Epithelial cell of esophagus (primary cell): ENCODE results near the gene MYO9B.

Source experiments
- DNase-seq: peaks from one replicate; pipeline ENCODE4 v3.0.0; 2010; ENCODE audit warnings: low read depth
- H3K4me3 ChIP-seq: 2 replicates; pipeline ENCODE4 v1.5.1; 2011; ENCODE audit warnings: mild to moderate bottlenecking, low read length, control low read depth
- TF ChIP-seq, protein P1 (sequence below): IDR thresholded peaks from 2 replicates; pipeline ENCODE4 v1.5.1; 2011; ENCODE audit warnings: low read depth, mild to moderate bottlenecking, low read length, control low read depth, inconsistent platforms; ENCODE audit not compliant: insufficient read depth; ENCODE audit errors: missing control alignments

MYO9B gene

DNA sequence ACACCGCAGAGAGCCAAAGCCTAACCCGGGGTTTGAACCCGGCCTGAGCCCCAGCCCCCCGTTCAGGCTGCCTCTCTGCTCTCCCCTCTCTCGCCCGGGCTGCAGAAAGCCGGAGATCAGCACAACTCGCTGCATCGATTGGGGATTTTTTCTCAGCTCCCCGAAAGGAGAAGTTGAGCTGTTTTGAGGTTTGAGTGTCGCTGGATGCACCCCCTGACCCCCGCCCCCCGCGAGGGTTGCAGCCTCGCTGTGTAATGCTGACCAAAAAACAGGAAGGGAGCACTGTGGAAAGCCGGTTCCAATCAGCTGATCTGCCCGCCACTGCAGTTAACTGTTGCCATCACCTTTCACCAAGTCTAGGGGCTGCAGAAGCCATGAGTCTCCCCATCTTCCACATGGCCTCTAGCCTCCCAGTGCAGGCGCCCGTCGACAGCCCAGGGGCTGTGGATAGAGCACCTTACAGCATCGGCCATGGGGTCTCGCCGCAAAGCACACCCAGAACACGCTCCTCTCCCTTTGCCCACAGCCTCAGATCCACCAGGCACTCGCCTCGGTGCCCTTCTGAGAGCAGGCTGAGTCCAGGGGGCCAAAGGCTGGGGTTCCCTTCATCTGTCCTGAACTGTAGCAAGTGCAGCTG lies 34.5 kb downstream of the MYO9B start:
- no peak overlapping the region for H3K4me3 ChIP-seq
- TF ChIP-seq, protein P1, sequence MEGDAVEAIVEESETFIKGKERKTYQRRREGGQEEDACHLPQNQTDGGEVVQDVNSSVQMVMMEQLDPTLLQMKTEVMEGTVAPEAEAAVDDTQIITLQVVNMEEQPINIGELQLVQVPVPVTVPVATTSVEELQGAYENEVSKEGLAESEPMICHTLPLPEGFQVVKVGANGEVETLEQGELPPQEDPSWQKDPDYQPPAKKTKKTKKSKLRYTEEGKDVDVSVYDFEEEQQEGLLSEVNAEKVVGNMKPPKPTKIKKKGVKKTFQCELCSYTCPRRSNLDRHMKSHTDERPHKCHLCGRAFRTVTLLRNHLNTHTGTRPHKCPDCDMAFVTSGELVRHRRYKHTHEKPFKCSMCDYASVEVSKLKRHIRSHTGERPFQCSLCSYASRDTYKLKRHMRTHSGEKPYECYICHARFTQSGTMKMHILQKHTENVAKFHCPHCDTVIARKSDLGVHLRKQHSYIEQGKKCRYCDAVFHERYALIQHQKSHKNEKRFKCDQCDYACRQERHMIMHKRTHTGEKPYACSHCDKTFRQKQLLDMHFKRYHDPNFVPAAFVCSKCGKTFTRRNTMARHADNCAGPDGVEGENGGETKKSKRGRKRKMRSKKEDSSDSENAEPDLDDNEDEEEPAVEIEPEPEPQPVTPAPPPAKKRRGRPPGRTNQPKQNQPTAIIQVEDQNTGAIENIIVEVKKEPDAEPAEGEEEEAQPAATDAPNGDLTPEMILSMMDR = no peak
- DNase-seq = no peak

GRCh38 chr19:17110599-17110966 lies 35.0 kb downstream of the MYO9B start:
- DNase-seq = no peak
- H3K4me3 ChIP-seq = no peak overlapping the region
- TF ChIP-seq, protein P1 = no peak

GRCh38 chr19:17111766-17112165 lies 36.2 kb downstream of the MYO9B start:
- TF ChIP-seq, protein P1 = no peak
- H3K4me3 ChIP-seq = no peak overlapping the region
- no peak for DNase-seq

GRCh38 chr19:17112271-17112670 lies 36.7 kb downstream of the MYO9B start:
- DNase-seq = no peak
- TF ChIP-seq, protein P1 = no peak

DNA sequence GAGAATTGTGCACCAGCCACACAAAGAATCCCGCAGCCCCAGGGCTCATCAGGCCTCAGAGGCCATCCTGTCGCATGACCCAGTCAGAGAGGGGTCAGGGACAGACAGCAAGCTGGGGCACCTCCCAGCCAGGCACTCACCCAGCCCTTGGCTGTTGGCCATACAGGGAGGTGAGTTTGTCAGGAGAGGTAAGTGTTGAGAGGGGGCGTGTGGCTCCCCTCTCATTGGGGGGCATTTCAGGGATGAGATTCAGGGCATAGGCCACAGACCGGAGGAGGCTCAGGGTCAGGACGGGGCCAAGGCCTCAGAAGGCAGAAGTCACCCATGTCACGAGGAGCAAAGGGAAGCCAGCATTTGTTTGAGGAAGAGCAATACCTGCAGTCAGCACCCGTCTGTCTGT lies 37.1 kb downstream of the MYO9B start:
- no peak for DNase-seq
- TF ChIP-seq, protein P1 = no peak
- no peak overlapping the region for H3K4me3 ChIP-seq

More at GRCh38 chr19:17112271-17112670, 36.7 kb downstream of the MYO9B start:
- no peak overlapping the region for H3K4me3 ChIP-seq

- TF ChIP-seq, protein P1 = no peak
- DNase-seq = no peak
- no peak overlapping the region for H3K4me3 ChIP-seq
Measured at GRCh38 chr19:17113127-17113785, 37.7 kb downstream of the MYO9B start.

GRCh38 chr19:17114414-17114831 lies 38.8 kb downstream of the MYO9B start:
- DNase-seq = peak; percentile 76
- H3K4me3 ChIP-seq = no peak overlapping the region
- TF ChIP-seq, protein P1 = no peak
